HG03575 (cell line): ENCODE data around the gene KLRB1.
"Not testable (repeated sequence)": the region's sequence is repeated elsewhere in the genome, so short reads cannot be mapped to it uniquely, and the experiment has no call there.

ENCODE experiments used
- ATAC-seq: cut with Tn5 transposase; IDR thresholded peaks from one replicate; pipeline ENCODE4 v1.9.1; 2021; ENCODE audit not compliant: unreplicated experiment, insufficient number of reproducible peaks, low FRiP score; ENCODE audit errors: extremely low read depth

Gene KLRB1

DNA sequence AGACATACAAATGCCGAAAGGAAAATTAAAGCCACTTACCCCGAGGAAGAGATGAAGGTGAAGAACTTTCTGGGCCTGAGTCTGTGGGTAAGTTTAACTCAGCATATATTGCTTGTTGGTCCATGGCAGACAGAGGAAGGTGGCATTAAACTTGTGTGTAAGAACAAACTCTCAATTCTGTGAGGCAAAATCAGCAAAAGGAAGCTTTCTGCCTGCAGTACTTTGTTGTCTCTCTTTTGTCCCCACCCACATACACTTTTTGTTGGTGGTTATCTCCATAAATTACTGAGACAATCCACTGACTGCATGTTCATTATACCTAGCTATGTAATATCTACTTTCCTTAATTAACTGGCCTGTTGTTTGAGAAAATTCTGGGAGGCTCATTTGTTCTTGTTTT lies at the start of gene KLRB1:
KLRB1 (minus strand) TSS at position 201 of the 400 bp plus-strand sequence; CDS start at position 124, 77 bp downstream.
- no peak for ATAC-seq

DNA sequence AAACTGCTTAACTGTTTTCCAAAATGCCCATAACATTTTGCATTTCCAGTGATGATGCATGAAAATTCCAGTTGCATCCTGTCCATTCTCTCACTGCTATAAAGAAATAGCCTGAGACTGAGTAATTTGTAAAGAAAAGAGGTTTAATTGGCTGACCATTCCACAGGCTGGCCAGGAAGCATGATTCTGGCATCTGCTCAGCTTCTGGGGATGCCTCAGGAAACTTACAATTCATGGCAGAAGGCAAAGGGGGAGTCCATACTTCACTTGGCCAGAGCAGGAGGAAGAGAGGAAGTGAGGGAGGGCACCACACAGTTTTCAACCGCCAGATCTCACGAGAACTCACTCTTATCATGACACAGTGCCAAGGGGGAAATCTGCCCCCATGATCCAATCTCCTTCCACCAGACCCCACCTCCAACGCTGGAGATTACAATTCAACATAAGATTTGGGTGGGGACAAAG lies 43.6 kb upstream of the KLRB1 start:
- ATAC-seq = no peak

DNA sequence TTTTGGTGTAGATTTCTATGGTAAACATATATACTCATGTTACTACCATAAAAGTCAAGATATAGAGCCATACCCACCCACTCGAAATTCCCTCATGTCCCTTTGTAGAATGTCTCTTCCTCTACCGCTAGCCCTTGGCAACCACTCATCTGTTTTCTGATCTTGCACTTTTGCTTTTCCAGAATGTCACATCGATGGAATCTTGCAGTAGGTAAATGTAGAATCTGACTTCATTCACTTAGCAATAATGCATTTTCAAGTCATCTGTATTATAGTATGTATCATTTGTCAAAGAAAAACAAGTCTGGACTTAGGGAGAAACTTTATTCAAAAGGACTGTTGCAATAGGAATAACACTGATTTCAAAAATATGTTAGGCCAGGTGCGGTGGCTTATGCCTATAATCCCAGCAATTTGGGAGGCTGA lies 42.4 kb upstream of the KLRB1 start:
- ATAC-seq = no peak

- no peak for ATAC-seq
Measured at GRCh38 chr12:9649532-9649940, 41.8 kb upstream of the KLRB1 start.

GRCh38 chr12:9648701-9649531 lies 41.2 kb upstream of the KLRB1 start:
- no peak for ATAC-seq

GRCh38 chr12:9647825-9648700 lies 40.3 kb upstream of the KLRB1 start:
- peak; percentile 33 for ATAC-seq

DNA sequence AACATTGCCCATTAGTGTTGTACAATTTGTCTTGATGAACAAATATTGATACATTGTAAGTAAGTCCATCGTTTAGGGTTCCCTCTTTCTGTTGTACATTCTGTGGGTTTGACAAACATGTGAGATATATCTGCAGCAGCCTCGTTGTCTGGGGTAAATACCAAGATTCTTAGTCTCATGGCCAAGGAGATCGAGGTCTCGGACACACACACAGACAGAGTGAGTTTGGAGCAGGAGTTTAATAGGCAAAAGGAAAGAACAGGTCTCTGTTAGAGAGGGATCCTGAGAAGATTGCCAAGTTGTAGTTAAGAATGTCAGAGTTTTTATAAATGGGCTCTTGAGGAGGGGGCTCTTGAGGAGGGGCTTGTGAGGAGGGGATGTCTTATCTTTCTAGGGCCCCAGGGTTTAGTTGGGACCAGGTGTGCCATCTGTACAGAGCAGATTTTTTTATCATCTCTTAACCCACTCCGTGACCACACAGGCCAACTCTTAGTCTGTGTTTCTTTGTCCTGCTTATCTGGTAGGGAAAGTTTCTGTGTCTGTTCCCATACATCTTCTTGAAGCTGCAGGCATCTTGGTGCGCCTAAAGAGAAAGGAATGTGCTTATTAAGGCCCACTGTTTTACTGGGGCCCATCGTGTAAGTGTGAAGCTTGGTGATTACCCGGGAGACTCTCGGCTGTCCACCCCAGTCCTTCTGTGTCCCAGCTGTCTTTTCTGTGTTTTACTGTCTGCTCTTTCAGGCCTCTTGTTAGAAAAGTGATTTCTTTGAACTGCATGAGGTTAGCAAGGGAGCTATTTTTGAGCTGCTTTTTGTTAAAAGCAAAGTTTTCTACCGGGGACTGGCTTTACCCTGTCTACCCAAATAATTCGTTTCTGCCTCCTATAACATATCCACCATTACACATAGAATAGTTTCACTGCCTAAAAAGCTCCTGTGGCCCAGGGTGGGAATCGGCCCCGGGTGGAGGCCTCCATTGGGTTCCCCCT lies 39.4 kb upstream of the KLRB1 start:
- ATAC-seq = no peak

GRCh38 chr12:9644985-9645551 lies 37.4 kb upstream of the KLRB1 start:
- ATAC-seq = not testable (repeated sequence)

DNA sequence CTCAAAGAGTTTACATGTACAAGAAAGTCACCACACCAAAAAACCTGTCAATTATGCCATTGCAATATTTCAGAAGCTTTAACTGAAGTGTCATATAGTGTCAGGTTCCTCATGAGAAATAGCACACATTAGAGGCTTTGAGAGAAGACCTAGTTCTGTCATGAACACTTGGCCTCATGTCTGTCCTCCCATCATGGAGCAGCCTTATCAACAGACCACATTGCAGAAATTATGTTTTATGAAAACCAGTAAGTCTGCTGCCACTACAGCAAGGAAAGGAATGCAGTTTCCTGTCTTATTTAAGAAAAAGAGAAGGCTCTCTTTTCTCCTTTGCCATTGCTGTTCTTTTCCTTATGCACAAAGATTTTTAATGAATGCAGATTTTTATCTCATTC lies 35.5 kb upstream of the KLRB1 start:
- ATAC-seq = no peak

- ATAC-seq = no peak
Measured at GRCh38 chr12:9642606-9643265, 35.0 kb upstream of the KLRB1 start.

DNA sequence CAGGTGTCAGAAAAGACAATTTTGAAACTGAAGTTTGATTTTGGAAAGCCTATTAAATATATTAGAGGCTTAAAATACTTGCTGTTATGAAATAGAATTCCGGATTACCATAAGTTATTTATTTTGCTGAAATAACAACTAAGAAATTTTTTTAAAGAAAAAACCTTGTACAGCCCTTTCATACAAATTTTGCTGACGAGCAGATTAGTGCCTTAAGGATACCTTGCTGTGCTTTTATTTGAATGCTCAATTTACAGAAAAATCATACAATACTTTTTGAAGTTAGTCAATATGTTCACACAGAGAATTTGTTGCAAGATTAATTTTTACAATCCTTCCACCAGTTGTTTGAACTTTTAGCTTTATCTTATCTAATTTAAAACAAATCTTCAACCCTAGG lies 32.3 kb upstream of the KLRB1 start:
- no peak for ATAC-seq

GRCh38 chr12:9636851-9637206 lies 29.1 kb upstream of the KLRB1 start:
- no peak for ATAC-seq

GRCh38 chr12:9636150-9636850 lies 28.6 kb upstream of the KLRB1 start:
- no peak for ATAC-seq

DNA sequence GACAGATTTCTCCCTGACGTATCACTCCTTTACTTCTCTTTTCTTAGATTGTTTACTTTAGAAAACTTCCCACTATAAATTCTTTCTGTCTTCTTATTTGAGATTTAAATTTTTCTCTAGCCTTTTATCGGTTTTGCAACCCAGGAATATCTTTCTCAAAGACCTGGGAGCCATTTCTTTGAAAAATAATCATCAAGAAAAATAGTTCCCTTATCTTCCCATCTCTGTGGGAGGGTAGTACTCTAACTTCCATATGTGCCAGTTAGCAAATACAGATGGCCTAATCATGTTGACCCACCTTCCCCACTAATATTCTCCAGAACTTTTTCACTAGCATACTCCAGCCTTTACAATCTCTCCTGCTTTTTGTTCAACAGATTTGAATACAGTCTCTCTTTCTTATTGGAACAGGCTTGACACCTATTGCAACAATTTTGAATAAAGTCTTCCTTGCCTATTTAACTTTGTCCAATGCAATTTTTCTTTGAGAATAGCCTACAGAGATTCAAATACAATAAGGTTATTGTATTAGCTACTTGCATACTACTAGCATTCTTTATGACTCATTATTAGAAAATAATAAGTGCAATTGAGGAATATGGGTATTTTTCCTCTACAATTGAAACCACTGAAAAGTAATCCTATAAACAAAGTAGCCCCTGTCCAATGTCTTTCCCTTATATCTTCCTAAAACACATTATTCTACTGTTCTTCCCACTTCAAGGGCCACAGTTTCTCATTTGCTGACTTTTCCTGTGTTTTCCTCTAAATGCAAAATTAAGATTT lies 27.4 kb upstream of the KLRB1 start:
- ATAC-seq = no peak

GRCh38 chr12:9634177-9634803 lies 26.6 kb upstream of the KLRB1 start:
- no peak for ATAC-seq

DNA sequence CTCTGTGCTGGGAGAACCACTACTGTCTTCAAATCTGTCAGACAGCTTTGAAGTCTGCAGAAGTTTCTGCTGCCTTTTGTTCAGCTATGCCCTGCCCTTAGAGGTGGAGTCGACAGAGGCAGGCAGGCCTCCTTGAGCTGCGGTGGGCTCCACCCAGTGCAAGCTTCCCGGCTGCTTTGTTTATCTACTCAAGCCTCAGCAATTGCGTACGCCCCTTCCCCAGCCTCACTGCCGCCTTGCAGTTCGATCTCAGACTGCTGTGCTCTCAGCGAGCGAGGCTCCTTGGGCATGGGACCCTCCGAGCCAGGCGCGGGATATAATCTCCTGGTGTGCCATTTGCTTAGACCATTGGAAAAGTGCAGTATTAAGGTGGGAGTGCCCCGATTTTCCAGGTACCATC lies 25.1 kb upstream of the KLRB1 start:
- ATAC-seq = no peak
